C4-2B (cell line): ENCODE data around the gene NFKB1.

Experiments used
- CTCF ChIP-seq: fragments of 450-650 bp; conservative IDR thresholded peaks from 2 replicates; pipeline ENCODE4 v1.5.1; 2017; ENCODE audit warnings: mild to moderate bottlenecking
- ZFX ChIP-seq: fragments of 450-650 bp; IDR thresholded peaks from 2 replicates; pipeline ENCODE4 v1.6.1; 2017

DNA sequence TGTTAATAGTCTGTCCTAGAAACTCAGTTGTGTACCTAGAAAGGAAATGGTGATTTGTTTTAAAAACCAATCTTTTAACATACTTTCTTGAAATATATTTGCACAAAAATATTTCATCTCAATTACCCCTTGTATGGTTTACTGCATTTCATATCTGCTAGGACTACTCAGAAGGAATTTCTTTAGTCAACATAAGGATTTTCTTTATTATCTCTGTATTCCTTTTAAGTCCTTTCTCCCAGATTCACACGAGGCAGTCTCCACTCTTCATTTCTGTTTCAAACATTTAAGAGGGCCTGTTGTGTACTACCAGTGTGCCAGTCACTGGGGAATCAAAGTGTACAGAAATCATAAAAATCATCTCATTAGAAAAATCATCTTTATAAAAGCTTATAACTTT is 28.8 kb downstream of the NFKB1 start:
- TF ChIP-seq CTCF (no peak), ZFX (no peak)
